Adipocyte (in vitro differentiated cells): Measurements from ENCODE around the gene SPC24.

ENCODE experiments used
- DNase-seq: peaks from one replicate; pipeline ENCODE4 v3.0.0-alpha.2; 2015; ENCODE audit warnings: low read depth
- H3K27me3 ChIP-seq: replicated peaks from 2 replicates; pipeline ENCODE4 v1.7.0; 2013; ENCODE audit warnings: mild to moderate bottlenecking, low read length, moderate library complexity; ENCODE audit not compliant: control insufficient read depth, insufficient read depth
- H3K36me3 ChIP-seq: 2 replicates; pipeline ENCODE4 v1.7.0; 2013; ENCODE audit warnings: low read length, mild to moderate bottlenecking, moderate library complexity; ENCODE audit not compliant: control insufficient read depth, insufficient read depth, severe bottlenecking
- H3K4me1 ChIP-seq: 2 replicates; pipeline ENCODE4 v1.7.0; 2013; ENCODE audit warnings: mild to moderate bottlenecking, low read length, moderate library complexity; ENCODE audit not compliant: control insufficient read depth, insufficient read depth
- H3K4me3 ChIP-seq: 2 replicates; pipeline ENCODE4 v1.7.0; 2013; ENCODE audit warnings: mild to moderate bottlenecking, low read length, moderate library complexity
- H3K9ac ChIP-seq: 2 replicates; pipeline ENCODE4 v1.7.0; 2013; ENCODE audit warnings: mild to moderate bottlenecking, low read length, moderate library complexity
- H3K9me3 ChIP-seq: 2 replicates; pipeline ENCODE4 v1.7.0; 2013; ENCODE audit warnings: mild to moderate bottlenecking, low read length, moderate library complexity; ENCODE audit not compliant: control insufficient read depth

The SPC24 gene

GRCh38 chr19:11155373-11156120 is at the start of gene SPC24:
TSS of gene SPC24 (minus strand) at chr19:11155782. CDS start at chr19:11155776, 6 bp downstream.
- H3K4me3 ChIP-seq = peak within 1 kb of the TSS; percentile 89
- H3K4me1 ChIP-seq = peaks cover 41% of the 10 kb centered on the region
- DNase-seq = peak; percentile 99
- H3K27me3 ChIP-seq = no peaks in the 10 kb centered on the region
- no peaks in the 10 kb centered on the region for H3K36me3 ChIP-seq
- peak within 1 kb of the TSS; percentile 88 for H3K9ac ChIP-seq
- H3K9me3 ChIP-seq = no peaks in the 10 kb centered on the region

- H3K4me1 ChIP-seq = peaks cover 25% of the 10 kb centered on the region
- H3K4me3 ChIP-seq = no peak overlapping the region
- DNase-seq = no peak
- no peaks in the 10 kb centered on the region for H3K9me3 ChIP-seq
- peaks cover 28% of the 10 kb centered on the region for H3K36me3 ChIP-seq
- no peaks in the 10 kb centered on the region for H3K27me3 ChIP-seq
- no peak overlapping the region for H3K9ac ChIP-seq
Measured at GRCh38 chr19:11204943-11205349, 49.4 kb upstream of the SPC24 start.

- Histone ChIP-seq H3K9ac (no peak overlapping the region), H3K4me1 (peaks cover 26% of the 10 kb centered on the region), H3K4me3 (no peak overlapping the region), H3K36me3 (peaks cover 23% of the 10 kb centered on the region), H3K27me3 (no peaks in the 10 kb centered on the region), H3K9me3 (no peaks in the 10 kb centered on the region)
- DNase-seq = no peak
Measured at GRCh38 chr19:11204076-11204602, 48.6 kb upstream of the SPC24 start.

GRCh38 chr19:11203194-11204075 is 47.9 kb upstream of the SPC24 start:
- Histone ChIP-seq H3K9me3 (no peaks in the 10 kb centered on the region), H3K4me1 (peaks cover 32% of the 10 kb centered on the region), H3K36me3 (peaks cover 17% of the 10 kb centered on the region), H3K4me3 (peak overlapping the region; percentile 6), H3K9ac (peak overlapping the region; percentile 84), H3K27me3 (no peaks in the 10 kb centered on the region)
- peak; percentile 81 for DNase-seq

- no peaks in the 10 kb centered on the region for H3K9me3 ChIP-seq
- peaks cover 17% of the 10 kb centered on the region for H3K36me3 ChIP-seq
- DNase-seq = no peak
- H3K27me3 ChIP-seq = no peaks in the 10 kb centered on the region
- H3K4me3 ChIP-seq = peak overlapping the region; percentile 6
- H3K9ac ChIP-seq = peak overlapping the region; percentile 84
- H3K4me1 ChIP-seq = peaks cover 38% of the 10 kb centered on the region
Measured at GRCh38 chr19:11202488-11203193, 47.1 kb upstream of the SPC24 start.

GRCh38 chr19:11201791-11202190 is 46.2 kb upstream of the SPC24 start:
- no peak for DNase-seq
- Histone ChIP-seq H3K36me3 (peaks cover 17% of the 10 kb centered on the region), H3K4me3 (no peak overlapping the region), H3K27me3 (no peaks in the 10 kb centered on the region), H3K9me3 (no peaks in the 10 kb centered on the region), H3K9ac (no peak overlapping the region), H3K4me1 (peaks cover 38% of the 10 kb centered on the region)

- no peak overlapping the region for H3K9ac ChIP-seq
- DNase-seq = no peak
- no peaks in the 10 kb centered on the region for H3K27me3 ChIP-seq
- H3K4me1 ChIP-seq = peaks cover 44% of the 10 kb centered on the region
- H3K36me3 ChIP-seq = peaks cover 17% of the 10 kb centered on the region
- no peaks in the 10 kb centered on the region for H3K9me3 ChIP-seq
- no peak overlapping the region for H3K4me3 ChIP-seq
Measured at GRCh38 chr19:11200931-11201330, 45.3 kb upstream of the SPC24 start.

- Histone ChIP-seq H3K9me3 (no peaks in the 10 kb centered on the region), H3K4me3 (no peak overlapping the region), H3K9ac (no peak overlapping the region), H3K4me1 (peaks cover 48% of the 10 kb centered on the region), H3K36me3 (peaks cover 22% of the 10 kb centered on the region), H3K27me3 (no peaks in the 10 kb centered on the region)
- DNase-seq = no peak
Measured at GRCh38 chr19:11200015-11200574, 44.5 kb upstream of the SPC24 start.

- DNase-seq = no peak
Measured at GRCh38 chr19:11199517-11199916, 43.9 kb upstream of the SPC24 start.

GRCh38 chr19:11198769-11199424 is 43.3 kb upstream of the SPC24 start:
- no peak for DNase-seq
- no peaks in the 10 kb centered on the region for H3K9me3 ChIP-seq

More at GRCh38 chr19:11199517-11199916, 43.9 kb upstream of the SPC24 start:
- Histone ChIP-seq H3K9me3 (no peaks in the 10 kb centered on the region), H3K9ac (peak overlapping the region; percentile 71), H3K27me3 (no peaks in the 10 kb centered on the region), H3K4me1 (peaks cover 48% of the 10 kb centered on the region), H3K4me3 (no peak overlapping the region), H3K36me3 (peaks cover 22% of the 10 kb centered on the region)

More at GRCh38 chr19:11198769-11199424, 43.3 kb upstream of the SPC24 start:
- Histone ChIP-seq H3K36me3 (peaks cover 24% of the 10 kb centered on the region), H3K4me3 (no peak overlapping the region), H3K9ac (peak overlapping the region; percentile 71), H3K27me3 (no peaks in the 10 kb centered on the region), H3K4me1 (peaks cover 47% of the 10 kb centered on the region)
